Epithelial cell of proximal tubule (primary cell): ENCODE data around the gene FBXW11. TPM values are rescaled to one million over a fixed set of nuclear protein-coding genes. Genes with fewer than 3 reads are reported as not detected.

Experiments used
- DNase-seq: peaks from one replicate; pipeline ENCODE4 v3.0.0-alpha.2; 2011; ENCODE audit warnings: low read depth
- H3K4me3 ChIP-seq: 2 replicates; pipeline ENCODE4 v1.5.1; 2011; ENCODE audit warnings: low read depth, mild to moderate bottlenecking, low read length
- total RNA-seq: library from RNA; depleted of rRNA; stranded (reverse); fragments of >200 nt; gene quantifications from 2 replicates; pipeline ENCODE4 v1.2.3, GENCODE V29; 2015
- TF ChIP-seq, protein P1 (sequence below): conservative IDR thresholded peaks from 2 replicates; pipeline ENCODE4 v1.5.1; 2012; ENCODE audit warnings: low read depth, mild to moderate bottlenecking, low read length

Gene FBXW11
- total RNA-seq, 1 donor from 2014 or later, result 42.8 TPM

DNA sequence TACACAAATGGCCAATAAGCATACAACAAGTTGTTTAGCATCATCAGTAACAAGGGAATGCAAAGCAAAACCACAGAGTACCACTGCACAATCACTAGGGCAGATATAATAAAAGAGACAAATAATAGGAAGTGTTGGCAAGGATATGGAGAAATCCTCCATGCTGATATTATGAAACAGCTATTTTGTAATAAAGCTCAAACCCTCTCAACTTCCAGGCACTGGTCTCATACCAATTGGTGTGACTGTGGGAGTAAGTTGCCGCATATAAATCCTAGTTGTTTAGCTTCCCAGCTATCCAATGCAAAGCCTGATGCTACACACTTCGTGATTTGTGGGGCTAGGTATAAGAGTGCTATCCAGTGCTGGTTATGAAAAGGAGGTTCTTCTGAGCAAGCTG lies 132.2 kb downstream of the FBXW11 start:
- no peak for DNase-seq
- H3K4me3 ChIP-seq, result no peak overlapping the region
- TF ChIP-seq, protein P1, sequence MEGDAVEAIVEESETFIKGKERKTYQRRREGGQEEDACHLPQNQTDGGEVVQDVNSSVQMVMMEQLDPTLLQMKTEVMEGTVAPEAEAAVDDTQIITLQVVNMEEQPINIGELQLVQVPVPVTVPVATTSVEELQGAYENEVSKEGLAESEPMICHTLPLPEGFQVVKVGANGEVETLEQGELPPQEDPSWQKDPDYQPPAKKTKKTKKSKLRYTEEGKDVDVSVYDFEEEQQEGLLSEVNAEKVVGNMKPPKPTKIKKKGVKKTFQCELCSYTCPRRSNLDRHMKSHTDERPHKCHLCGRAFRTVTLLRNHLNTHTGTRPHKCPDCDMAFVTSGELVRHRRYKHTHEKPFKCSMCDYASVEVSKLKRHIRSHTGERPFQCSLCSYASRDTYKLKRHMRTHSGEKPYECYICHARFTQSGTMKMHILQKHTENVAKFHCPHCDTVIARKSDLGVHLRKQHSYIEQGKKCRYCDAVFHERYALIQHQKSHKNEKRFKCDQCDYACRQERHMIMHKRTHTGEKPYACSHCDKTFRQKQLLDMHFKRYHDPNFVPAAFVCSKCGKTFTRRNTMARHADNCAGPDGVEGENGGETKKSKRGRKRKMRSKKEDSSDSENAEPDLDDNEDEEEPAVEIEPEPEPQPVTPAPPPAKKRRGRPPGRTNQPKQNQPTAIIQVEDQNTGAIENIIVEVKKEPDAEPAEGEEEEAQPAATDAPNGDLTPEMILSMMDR, result no peak

DNA sequence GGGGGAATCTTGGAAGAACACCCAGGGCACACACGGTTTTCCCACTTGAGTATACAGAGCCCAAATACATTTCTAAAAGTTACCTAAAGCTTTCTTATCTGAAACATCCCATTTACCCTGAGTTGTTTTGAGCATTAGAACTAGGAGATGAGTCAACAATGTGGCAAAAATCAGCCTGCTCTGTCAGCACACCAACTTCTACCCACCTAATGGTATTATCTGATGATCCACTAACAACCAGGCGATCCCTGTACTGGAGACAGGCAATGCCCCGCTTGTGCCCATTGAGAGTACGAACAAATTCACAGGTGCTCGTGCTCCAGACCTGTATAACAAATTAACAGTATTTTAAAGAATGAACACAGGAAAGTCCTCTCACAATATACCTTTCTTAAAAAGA lies 133.8 kb downstream of the FBXW11 start:
- no peak overlapping the region for H3K4me3 ChIP-seq
- no peak for DNase-seq
- TF ChIP-seq, protein P1, result no peak

GRCh38 chr5:171871711-171872110 lies 134.7 kb downstream of the FBXW11 start:
- TF ChIP-seq, protein P1, result no peak
- no peak overlapping the region for H3K4me3 ChIP-seq
- no peak for DNase-seq

- H3K4me3 ChIP-seq, result no peak overlapping the region
- DNase-seq, result no peak
- TF ChIP-seq, protein P1, result no peak
Observed at GRCh38 chr5:171869956-171870355, 136.5 kb downstream of the FBXW11 start.

GRCh38 chr5:171868236-171868635 lies 138.2 kb downstream of the FBXW11 start:
- DNase-seq, result no peak
- TF ChIP-seq, protein P1, result no peak

GRCh38 chr5:171867786-171868185 lies 138.7 kb downstream of the FBXW11 start:
- DNase-seq, result no peak
- H3K4me3 ChIP-seq, result no peak overlapping the region
- TF ChIP-seq, protein P1, result no peak

More at GRCh38 chr5:171868236-171868635, 138.2 kb downstream of the FBXW11 start:
- H3K4me3 ChIP-seq, result no peak overlapping the region

DNA sequence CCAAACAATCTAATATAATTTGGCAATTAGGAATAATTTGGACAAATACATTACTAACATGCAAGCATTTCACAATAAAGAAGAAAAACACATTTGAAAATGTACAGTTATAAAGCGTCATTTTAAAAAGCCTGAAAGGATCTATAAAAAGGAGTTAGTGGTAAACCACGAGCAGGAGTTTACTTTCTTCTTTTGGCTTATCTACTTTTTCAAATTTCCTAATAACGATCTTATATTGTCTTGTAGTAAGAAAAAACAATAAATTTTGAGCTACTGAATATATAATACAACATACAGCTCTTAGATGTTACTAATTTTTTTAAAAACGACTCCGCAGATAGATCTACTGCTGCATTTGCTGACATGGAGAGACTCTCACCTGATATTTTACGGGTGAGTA lies 141.0 kb downstream of the FBXW11 start:
- TF ChIP-seq, protein P1, result no peak
- DNase-seq, result no peak
- H3K4me3 ChIP-seq, result no peak overlapping the region
